Nephron progenitor cell (in vitro differentiated cells): ENCODE measurements around the gene S100A2.

Experiments used
- DNase-seq: peaks from one replicate; pipeline ENCODE4 v3.0.0; 2021
- H3K27ac Mint-ChIP-seq: 2 replicates; pipeline ENCODE4 v1.8.0; 2021; ENCODE audit warnings: mild to moderate bottlenecking, moderate library complexity, mixed read lengths
- H3K27me3 Mint-ChIP-seq: 2 replicates; pipeline ENCODE4 v1.8.0; 2021; ENCODE audit warnings: mild to moderate bottlenecking, low read depth, mixed read lengths; ENCODE audit not compliant: poor library complexity
- H3K36me3 Mint-ChIP-seq: 2 replicates; pipeline ENCODE4 v1.8.0; 2021; ENCODE audit warnings: low read depth, mixed read lengths
- H3K4me1 Mint-ChIP-seq: 2 replicates; pipeline ENCODE4 v1.8.0; 2021; ENCODE audit warnings: mixed read lengths
- H3K4me3 Mint-ChIP-seq: 2 replicates; pipeline ENCODE4 v1.8.0; 2021; ENCODE audit warnings: mild to moderate bottlenecking, moderate library complexity, mixed read lengths
- H3K9me3 Mint-ChIP-seq: 2 replicates; pipeline ENCODE4 v1.8.0; 2021; ENCODE audit warnings: mild to moderate bottlenecking, moderate library complexity, mixed read lengths
- CTCF ChIP-seq: fragments of 200-600 bp; sonication (generic); IDR thresholded peaks from 2 replicates; pipeline ENCODE4 v1.5.0; 2021; ENCODE audit warnings: antibody characterized with exemption

S100A2 gene

GRCh38 chr1:153609585-153609907, 43.9 kb upstream of the S100A2 start:
- Mint-ChIP-seq H3K4me3 (peak overlapping the region; percentile 70), H3K9me3 (no peaks in the 10 kb centered on the region), H3K27me3 (peaks cover 3% of the 10 kb centered on the region), H3K4me1 (peaks cover 65% of the 10 kb centered on the region), H3K36me3 (no peaks in the 10 kb centered on the region), H3K27ac (peak overlapping the region; percentile 76)
- DNase-seq = no peak
- TF ChIP-seq CTCF = no peak

- peak; percentile 84 for DNase-seq
- Mint-ChIP-seq H3K4me3 (peak overlapping the region; percentile 70), H3K36me3 (no peaks in the 10 kb centered on the region), H3K27me3 (peaks cover 3% of the 10 kb centered on the region), H3K27ac (peak overlapping the region; percentile 76), H3K4me1 (peaks cover 61% of the 10 kb centered on the region), H3K9me3 (no peaks in the 10 kb centered on the region)
- TF ChIP-seq CTCF = no peak
Observed at GRCh38 chr1:153608742-153609584, 43.3 kb upstream of the S100A2 start.

- Mint-ChIP-seq H3K36me3 (no peaks in the 10 kb centered on the region), H3K27me3 (peaks cover 6% of the 10 kb centered on the region), H3K4me3 (no peak overlapping the region), H3K4me1 (peaks cover 57% of the 10 kb centered on the region), H3K9me3 (no peaks in the 10 kb centered on the region), H3K27ac (no peak overlapping the region)
- no peak for DNase-seq
- TF ChIP-seq CTCF = no peak
Observed at GRCh38 chr1:153608089-153608682, 42.5 kb upstream of the S100A2 start.

GRCh38 chr1:153607381-153607780, 41.7 kb upstream of the S100A2 start:
- H3K9me3 Mint-ChIP-seq = no peaks in the 10 kb centered on the region
- no peak overlapping the region for H3K27ac Mint-ChIP-seq
- no peak for DNase-seq
- no peak for TF ChIP-seq CTCF
- H3K4me3 Mint-ChIP-seq = no peak overlapping the region
- peaks cover 6% of the 10 kb centered on the region for H3K27me3 Mint-ChIP-seq
- no peaks in the 10 kb centered on the region for H3K36me3 Mint-ChIP-seq
- peaks cover 52% of the 10 kb centered on the region for H3K4me1 Mint-ChIP-seq

GRCh38 chr1:153606194-153606593, 40.5 kb upstream of the S100A2 start:
- H3K27me3 Mint-ChIP-seq = peaks cover 6% of the 10 kb centered on the region
- H3K4me3 Mint-ChIP-seq = no peak overlapping the region
- peaks cover 40% of the 10 kb centered on the region for H3K4me1 Mint-ChIP-seq
- DNase-seq = no peak
- no peaks in the 10 kb centered on the region for H3K36me3 Mint-ChIP-seq
- no peak overlapping the region for H3K27ac Mint-ChIP-seq
- no peak for TF ChIP-seq CTCF
- no peaks in the 10 kb centered on the region for H3K9me3 Mint-ChIP-seq

GRCh38 chr1:153602749-153603148, 37.1 kb upstream of the S100A2 start:
- Mint-ChIP-seq H3K4me3 (no peak overlapping the region), H3K36me3 (no peaks in the 10 kb centered on the region), H3K9me3 (no peaks in the 10 kb centered on the region), H3K27ac (no peak overlapping the region), H3K4me1 (peaks cover 18% of the 10 kb centered on the region), H3K27me3 (peaks cover 6% of the 10 kb centered on the region)
- DNase-seq = no peak
- no peak for TF ChIP-seq CTCF
